Measurements from ENCODE around the gene CFAP91.

CFAP91 gene

DNA sequence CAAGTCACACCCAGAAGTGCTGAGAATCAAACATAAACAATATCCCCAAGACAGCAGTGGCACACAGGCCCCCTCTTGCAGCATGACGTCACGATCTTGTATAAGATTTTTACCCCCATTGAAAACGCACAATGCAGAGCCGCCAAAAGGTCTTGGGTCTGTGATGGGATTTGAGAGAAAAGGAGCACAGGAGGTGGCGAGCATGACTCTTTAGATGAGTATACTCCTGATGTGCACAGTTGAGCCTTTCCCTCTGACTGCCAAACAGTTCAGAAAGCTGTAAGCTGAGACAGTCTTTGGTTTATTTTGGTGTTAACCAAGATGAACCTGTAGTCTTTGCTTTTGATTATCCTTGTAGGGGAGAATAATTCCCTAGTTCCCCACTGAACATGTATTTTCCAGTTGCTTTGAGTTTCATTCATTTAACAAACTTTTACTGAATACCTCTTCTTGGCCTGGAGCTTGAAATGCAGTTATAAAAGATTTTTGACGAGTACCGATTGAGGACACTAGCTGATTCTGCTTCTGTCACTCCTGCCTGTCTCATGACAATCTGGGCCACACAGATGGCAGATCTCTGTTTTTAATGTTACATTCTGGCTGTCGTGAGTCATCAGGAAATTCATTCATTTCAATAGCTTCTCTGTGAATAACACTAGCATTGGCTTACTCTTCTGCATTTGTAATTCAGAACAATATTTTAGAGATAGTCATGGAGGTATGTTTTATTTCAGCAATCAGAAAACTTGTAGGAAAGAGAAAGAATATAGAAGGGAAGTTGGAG lies 28.9 kb downstream of the CFAP91 start:
- no peak for DNase-seq (ENCODE audit: low read depth)
- H3K4me3 ChIP-seq (ENCODE audit: low read depth, low read length), result no peak overlapping the region

DNA sequence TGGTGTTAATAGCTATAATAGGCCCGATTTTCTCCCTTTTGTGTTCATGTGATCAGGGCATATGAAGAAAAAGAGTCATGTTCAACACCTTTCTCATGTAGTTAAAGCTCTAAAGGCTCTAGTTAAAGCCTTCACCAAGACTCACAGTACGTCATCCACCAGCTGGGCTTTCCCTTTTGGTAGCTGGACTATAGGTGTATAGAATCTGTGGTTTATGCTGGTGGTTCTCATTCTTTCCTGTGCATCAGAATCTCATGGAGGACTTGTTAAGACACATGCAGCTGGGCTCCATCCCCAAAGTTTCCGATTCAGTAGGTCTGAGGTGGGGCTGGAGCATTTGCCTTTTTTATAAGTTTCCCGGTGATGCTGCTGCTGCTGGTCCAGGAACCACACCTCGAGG lies 31.0 kb downstream of the CFAP91 start:
- H3K4me3 ChIP-seq (ENCODE audit: low read depth, low read length), result no peak overlapping the region
- DNase-seq (ENCODE audit: low read depth), result no peak

DNA sequence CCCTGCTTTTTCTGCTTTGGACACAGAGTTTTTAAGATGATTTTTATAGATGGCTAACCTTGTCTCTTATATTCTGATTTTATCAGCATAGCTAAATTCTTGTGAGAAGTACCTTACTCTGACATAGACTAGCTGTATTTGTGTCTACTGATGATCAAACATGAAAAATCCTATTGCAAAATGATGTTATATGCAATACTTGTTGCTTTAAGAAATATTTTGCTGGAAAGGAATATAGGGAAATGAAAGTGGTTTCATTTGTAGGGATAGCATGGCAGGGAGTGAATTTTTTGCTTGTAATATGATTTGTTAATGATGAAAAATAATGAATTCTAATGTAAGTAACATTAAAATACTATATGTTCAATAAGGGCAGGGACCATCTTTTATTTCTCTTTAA lies 35.9 kb downstream of the CFAP91 start:
- no peak overlapping the region for H3K4me3 ChIP-seq (ENCODE audit: low read depth, low read length)
- no peak for DNase-seq (ENCODE audit: low read depth)

DNA sequence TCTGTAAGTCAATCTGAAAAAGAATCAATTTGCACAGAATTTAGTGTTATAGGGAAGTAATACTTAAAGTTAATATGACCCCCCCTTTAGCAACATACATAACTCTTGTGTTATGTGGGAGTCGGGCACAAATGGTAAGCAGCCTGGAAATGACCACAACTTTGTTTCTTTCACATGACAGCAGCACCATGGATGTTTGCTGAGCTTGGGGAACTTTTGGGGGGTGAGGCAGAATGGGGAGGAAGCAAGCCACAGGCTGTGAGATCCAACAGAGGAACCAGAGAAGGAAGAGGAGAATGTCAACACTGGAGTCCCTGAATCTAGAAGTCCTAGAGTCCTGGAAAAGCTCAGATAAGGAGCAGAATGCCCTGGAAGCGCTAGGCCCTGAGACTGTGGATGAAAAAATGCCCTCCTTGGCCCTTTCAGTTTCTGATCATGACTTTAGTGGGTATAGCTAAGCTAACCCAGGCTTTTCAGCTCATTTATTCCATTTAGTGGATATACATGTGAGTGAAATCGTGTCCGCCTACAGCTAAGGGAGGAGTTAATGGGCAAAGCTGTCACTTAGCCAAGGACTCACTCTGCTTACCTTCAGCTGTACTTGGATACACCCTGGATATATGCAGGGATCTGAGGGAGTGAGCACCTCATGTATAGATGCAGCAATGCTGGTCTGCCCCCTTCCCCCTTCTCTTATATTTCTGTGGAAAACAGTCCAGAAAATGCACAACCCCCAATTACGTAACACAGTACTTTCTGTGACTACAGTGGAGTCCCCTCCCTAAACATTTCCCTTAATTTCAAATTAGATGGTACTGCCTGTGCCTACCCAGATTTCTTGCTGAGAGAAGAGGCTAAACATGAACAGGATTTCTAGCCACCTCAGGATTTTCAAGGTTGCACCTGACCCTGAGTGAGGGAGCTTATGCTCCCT lies 39.1 kb downstream of the CFAP91 start:
- DNase-seq (ENCODE audit: low read depth), result no peak
- H3K4me3 ChIP-seq (ENCODE audit: low read depth, low read length), result no peak overlapping the region

DNA sequence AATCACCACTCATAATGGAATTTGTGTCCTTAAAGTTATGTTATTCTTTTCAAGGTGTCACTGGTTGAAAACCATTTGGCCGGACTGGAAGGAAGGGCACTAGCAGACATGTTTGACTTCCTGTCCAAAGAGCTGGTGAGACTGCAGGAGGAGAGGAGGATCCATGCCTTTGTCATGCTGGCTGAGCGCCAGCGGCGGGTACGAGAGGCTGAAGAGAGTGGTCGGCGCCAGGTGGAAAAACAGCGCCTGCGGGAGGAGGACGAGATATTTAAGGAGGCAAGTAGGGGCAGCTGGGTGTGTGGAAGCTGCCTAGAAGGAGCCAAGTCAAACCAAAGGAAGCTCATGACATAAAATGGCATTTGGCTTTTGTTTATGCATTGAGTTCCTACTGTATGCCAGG lies 41.1 kb downstream of the CFAP91 start:
- DNase-seq (ENCODE audit: low read depth), result no peak
- no peak overlapping the region for H3K4me3 ChIP-seq (ENCODE audit: low read depth, low read length)

DNA sequence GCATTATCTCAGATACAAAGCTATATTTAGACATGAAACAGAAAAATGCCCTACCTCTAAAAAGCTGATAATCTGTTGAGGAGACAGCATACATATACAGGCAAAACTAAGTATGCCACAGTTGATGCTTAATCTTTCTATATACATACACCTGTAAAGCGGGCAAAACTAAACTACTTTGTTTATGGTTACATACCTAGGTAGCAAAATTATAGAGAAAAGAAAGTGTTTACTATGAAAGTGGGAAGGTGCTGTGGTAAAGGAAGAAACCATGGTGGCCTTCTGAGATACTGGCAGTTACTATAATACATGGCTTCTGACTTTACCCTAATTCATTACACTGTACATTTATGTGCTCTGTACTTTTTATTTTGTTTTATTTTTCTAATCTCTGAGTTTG lies 43.1 kb downstream of the CFAP91 start:
- no peak for DNase-seq (ENCODE audit: low read depth)
- no peak overlapping the region for H3K4me3 ChIP-seq (ENCODE audit: low read depth, low read length)

DNA sequence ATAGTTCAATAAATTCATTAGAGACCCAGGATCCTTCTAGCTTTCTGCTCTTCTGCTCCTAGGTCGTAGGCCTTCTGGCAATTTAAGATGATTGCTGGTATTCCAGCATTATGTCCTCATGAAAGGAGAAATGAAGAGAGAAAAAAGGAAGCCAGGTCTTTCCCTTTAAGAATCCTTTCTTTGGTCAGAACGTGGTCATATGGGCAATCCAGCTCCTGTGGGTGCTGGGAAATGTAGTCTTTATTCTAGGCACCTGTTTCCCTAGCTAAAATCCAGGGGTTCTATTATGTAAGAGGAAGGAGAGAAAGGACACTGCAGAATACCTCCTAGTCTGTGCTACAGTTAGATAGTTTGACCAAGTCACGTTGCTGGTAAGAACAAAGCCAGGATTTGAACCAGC lies 43.6 kb downstream of the CFAP91 start:
- H3K4me3 ChIP-seq (ENCODE audit: low read depth, low read length), result no peak overlapping the region
- no peak for DNase-seq (ENCODE audit: low read depth)

DNA sequence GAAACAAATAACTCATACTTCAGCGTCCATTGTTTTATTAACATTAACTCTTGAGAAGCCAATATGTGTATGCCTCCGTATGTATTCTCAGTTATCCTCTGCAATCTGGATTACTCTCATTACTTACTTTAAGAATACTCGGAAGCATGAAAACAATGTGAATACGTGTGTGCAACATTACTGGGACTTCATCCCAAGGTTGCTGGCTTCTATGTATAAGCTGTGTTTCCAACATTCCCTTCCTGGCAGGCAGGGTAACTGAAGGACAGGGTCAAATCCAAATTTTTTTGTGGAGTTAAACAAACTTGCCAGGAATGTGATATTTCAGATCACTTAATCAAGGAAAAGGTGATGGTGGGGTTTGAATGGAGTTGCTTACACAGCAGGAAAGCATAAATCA lies 44.5 kb downstream of the CFAP91 start:
- H3K4me3 ChIP-seq (ENCODE audit: low read depth, low read length), result no peak overlapping the region
- no peak for DNase-seq (ENCODE audit: low read depth)

DNA sequence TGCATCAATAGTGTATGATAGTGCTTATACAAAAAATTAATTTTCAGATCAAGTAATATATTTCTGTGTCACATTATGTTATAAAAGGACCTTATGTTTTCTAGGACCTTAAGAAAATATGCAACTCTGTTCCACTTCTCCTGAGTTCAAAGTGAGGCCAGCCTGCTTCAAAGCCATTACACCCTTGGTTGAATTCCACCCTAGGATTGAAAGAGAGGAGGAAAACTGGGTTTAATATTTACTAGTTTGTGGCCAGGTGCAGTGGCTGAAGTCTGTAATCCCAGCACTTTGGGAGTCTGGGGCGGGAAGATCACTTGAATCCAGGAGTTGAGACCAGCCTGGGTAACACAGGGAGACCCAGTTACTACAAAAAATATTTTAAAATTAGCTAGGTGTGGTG lies 46.2 kb downstream of the CFAP91 start:
- no peak overlapping the region for H3K4me3 ChIP-seq (ENCODE audit: low read depth, low read length)
- no peak for DNase-seq (ENCODE audit: low read depth)

DNA sequence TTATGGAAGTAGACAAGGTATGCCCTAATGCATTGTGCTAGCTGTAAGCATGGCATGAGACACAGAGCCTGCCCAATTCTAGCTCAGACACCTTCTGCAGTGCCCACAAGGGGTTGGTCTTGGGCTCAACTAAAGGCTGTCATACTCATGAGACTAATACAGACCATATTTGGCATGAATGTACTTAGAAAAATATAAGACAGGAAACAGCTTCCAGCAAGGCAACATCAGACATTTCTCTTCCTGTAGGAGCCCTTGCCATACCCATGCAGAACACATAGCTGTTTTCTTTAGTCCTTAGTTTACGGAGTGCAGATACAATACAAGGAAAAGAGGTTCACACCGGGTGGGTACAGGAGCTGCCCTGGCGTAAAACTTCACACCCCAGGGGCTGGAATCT lies 48.6 kb downstream of the CFAP91 start:
- DNase-seq (ENCODE audit: low read depth), result no peak
- H3K4me3 ChIP-seq (ENCODE audit: low read depth, low read length), result no peak overlapping the region
